Lower leg skin (tissue), 3 donors: ENCODE measurements around the gene ZIC1.

ENCODE experiments used
- CTCF ChIP-seq, 3 donors: fragments of 450-650 bp; IDR thresholded peaks; one replicate each; pipeline ENCODE4 v1.5.1; 2016; ENCODE audit warnings: antibody characterized with exemption in 3 of 3, mild to moderate bottlenecking in 3 of 3, moderate library complexity in 2 of 3
- POLR2A ChIP-seq, 2 donors: fragments of 450-650 bp; IDR thresholded peaks; one replicate each; pipeline ENCODE4 v1.6.1; 2016 to 2017; ENCODE audit warnings: antibody characterized with exemption in 2 of 2, mild to moderate bottlenecking in 1 of 2, moderate library complexity in 1 of 2

- no peak for TF ChIP-seq CTCF (IDR thresholded peaks at IDR 0.05)
- no peak for TF ChIP-seq POLR2A (IDR thresholded peaks at IDR 0.05)
Observed at GRCh38 chr3:147407114-147407497, 2.1 kb upstream of the ZIC1 start.
